GM19397 (cell line): ENCODE measurements around the gene C19orf47.

Experiments
- ATAC-seq: cut with Tn5 transposase; IDR thresholded peaks from one replicate; pipeline ENCODE4 v1.9.1; 2021; ENCODE audit warnings: mild to moderate bottlenecking, moderate library complexity; ENCODE audit not compliant: unreplicated experiment

C19orf47 gene

GRCh38 chr19:40321076-40321475 lies 27.1 kb downstream of the C19orf47 start:
- ATAC-seq: no peak

- no peak for ATAC-seq
These were observed 27.6 kb downstream of the C19orf47 start for GRCh38 chr19:40320558-40320935.

GRCh38 chr19:40317338-40317737 lies 30.9 kb downstream of the C19orf47 start:
- no peak for ATAC-seq

GRCh38 chr19:40315812-40316470 lies 32.3 kb downstream of the C19orf47 start:
- ATAC-seq: no peak

GRCh38 chr19:40314656-40315055 lies 33.5 kb downstream of the C19orf47 start:
- ATAC-seq: no peak

GRCh38 chr19:40313229-40313983 lies 34.8 kb downstream of the C19orf47 start:
- ATAC-seq: no peak

GRCh38 chr19:40312533-40312932 lies 35.7 kb downstream of the C19orf47 start:
- ATAC-seq: no peak

- ATAC-seq: no peak
These were observed 38.5 kb downstream of the C19orf47 start for GRCh38 chr19:40309666-40310065.

- ATAC-seq: no peak
These were observed 42.8 kb downstream of the C19orf47 start for GRCh38 chr19:40305403-40305802.

GRCh38 chr19:40304306-40304705 lies 43.9 kb downstream of the C19orf47 start:
- ATAC-seq: no peak

- ATAC-seq: no peak
These were observed 44.4 kb downstream of the C19orf47 start for GRCh38 chr19:40303765-40304164.

- no peak for ATAC-seq
These were observed 45.8 kb downstream of the C19orf47 start for GRCh38 chr19:40302224-40303011.

GRCh38 chr19:40300668-40301067 lies 47.5 kb downstream of the C19orf47 start:
- ATAC-seq: no peak

GRCh38 chr19:40298026-40298425 lies 50.2 kb downstream of the C19orf47 start:
- no peak for ATAC-seq

- no peak for ATAC-seq
These were observed 53.6 kb downstream of the C19orf47 start for GRCh38 chr19:40294560-40294959.

GRCh38 chr19:40286971-40287421 lies 61.2 kb downstream of the C19orf47 start:
- ATAC-seq: no peak

- ATAC-seq: no peak
These were observed 61.8 kb downstream of the C19orf47 start for GRCh38 chr19:40286235-40286970.

- peak; percentile 81 for ATAC-seq
These were observed 62.6 kb downstream of the C19orf47 start for GRCh38 chr19:40285353-40286234.

- peak; percentile 35 for ATAC-seq
These were observed 63.5 kb downstream of the C19orf47 start, which contains the start of gene AKT2 for GRCh38 chr19:40284501-40285352. Gene AKT2, minus strand, starts transcription at chr19:40285345. Its CDS starts 20,078 bp downstream, at chr19:40265267.
